Heart left ventricle (tissue), 13 donors: ENCODE results near the gene RPRD1B.

Source experiments
- CTCF ChIP-seq, 12 donors: fragments of 200-600 bp; sonication (generic) in 4 of 12; IDR thresholded peaks; one replicate each; pipeline versions ENCODE4 v1.5.0 to v1.8.0; 2018 to 2022; ENCODE audit warnings: antibody characterized with exemption in 12 of 12, mild to moderate bottlenecking in 5 of 12
- POLR2A ChIP-seq, 2 donors: fragments of 450-650 bp; IDR thresholded peaks; one replicate each; pipeline ENCODE4 v1.6.1; 2017; ENCODE audit warnings: antibody characterized with exemption in 2 of 2, mild to moderate bottlenecking in 2 of 2, moderate library complexity in 2 of 2
- donor health status: ischemic (EF 13 %, LVEDD 7.1; RV severe dilation, severe dysfunction).
- donor health status: DM: no; HTN: yes; CAD: no.
- donor health status: DM: no; HTN: no; CAD: no.
- donor health status: ischemic (EF 25% LVEDD 6.9; RV normal size, moderate dysfunction).
- donor health status: ischemic (EF 25% LVEDD 5.7; RV mildly dilated, moderate dysfunction).
- donor health status: ischemic (EF 35%, LVEDD 5.7; RV mildly dilated, moderate dysfunction).
- donor health status: nonischemic (EF 11% LVEDD 7.7; RV severe dilation, severe dysfunction).
- donor health status: DM: yes; HTN: yes; CAD: no.
- donor health status: PGD.
- donor health status: ischemic (EF 29% LVEDD 5.4; RV normal size, mild dysfunction).
- donor health status: nonischemic (EF 23%, LVEDD 6.1; RV moderate dilation, normal function).

- TF ChIP-seq CTCF (IDR thresholded peaks at IDR 0.05) (no peak), POLR2A (IDR thresholded peaks at IDR 0.05) (no peak)
Observed at GRCh38 chr20:38067717-38068365, 34.3 kb downstream of the RPRD1B start.
